Renal pelvis (tissue), 4 donors: ENCODE results near the gene ITPK1. TPM values are rescaled to one million over a fixed set of nuclear protein-coding genes. Genes with fewer than 3 reads are reported as not detected.
A peak's percentile ranks its signal among the peaks of the same experiment; 100 is the strongest.
"Not testable (repeated sequence)": the region's sequence is repeated elsewhere in the genome, so short reads cannot be mapped to it uniquely, and the experiment has no call there.

Experiments used
- DNase-seq: peaks from one replicate; pipeline ENCODE4 v3.0.0-alpha.2; 2013
- polyA plus RNA-seq, 3 donors: library from polyadenylated mRNA; unstranded; fragments of 120-200 nt; gene quantifications; one replicate each; pipeline ENCODE4 v1.2.1, GENCODE V29; 2013; ENCODE audit not compliant: insufficient read length in 3 of 3

Gene ITPK1
- polyA plus RNA-seq, 3 donors: 29.8 to 33.6 (median 33.2) TPM

DNA sequence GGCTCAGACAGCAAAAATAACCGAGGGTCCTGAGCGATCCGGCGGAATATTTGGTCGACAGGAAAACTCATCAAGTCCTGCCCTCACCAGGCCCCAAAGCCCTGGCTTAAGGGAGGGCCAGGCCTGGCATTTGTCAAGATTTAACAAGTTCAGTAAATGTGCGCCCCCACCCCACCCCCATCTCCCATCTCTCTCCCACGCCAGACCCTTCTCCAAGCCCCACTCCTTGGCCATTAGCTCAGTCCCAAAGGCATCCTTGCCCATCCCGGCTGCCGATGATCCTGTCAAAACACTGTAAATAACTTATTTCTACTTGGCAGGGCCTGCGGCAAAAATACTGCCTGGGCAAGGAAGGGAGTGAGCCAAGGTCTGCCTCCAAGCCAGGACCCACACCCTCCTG is 52.8 kb downstream of the ITPK1 start:
- DNase-seq: no peak

DNA sequence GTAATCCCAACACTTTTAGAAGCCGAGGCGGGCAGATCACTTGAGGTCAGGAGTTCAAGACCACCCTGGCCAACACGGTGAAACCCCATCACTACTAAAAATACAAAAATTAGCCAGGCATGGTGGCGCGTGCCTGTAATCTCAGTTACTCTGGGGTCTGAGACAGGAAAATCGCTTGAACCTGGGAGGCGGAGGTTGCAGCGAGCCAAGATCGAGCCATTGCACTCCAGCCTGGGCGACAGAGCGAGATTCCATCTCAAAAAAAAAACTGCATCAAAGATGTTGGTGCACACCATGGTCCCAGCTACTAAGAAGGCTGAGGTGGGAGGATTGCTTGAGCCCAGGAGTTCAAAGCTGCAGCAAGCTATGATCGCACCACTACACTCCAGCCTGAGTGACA is 53.7 kb downstream of the ITPK1 start:
- not testable (repeated sequence) for DNase-seq

DNA sequence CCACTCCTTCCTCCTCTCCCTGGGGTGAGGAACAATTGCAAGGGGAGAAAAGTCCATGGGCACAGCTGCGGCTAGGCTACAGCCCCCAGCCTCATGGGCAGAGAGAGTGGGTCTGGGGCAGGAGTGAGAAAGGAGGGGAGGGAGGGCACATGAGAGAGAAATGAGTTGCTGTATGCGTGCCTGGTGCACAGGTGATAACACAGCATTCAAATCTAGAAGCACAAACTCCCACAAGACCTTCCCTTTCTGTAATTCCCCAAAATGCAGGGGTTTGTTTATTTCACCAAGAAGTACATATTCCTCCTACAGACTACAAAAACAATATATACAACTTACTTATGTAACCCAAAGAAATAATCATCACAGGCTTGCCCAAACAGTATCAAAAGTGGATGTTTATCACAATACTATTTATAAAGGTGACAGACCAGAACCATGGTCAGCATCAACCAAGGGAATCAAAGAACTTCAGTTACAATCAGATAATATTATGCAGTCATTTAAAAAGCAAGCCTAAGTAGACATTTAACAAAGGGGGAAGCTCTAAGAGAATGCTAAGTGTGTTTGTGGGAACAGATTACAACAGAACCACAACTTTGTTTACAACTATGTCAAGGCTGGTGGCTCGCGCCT is 54.2 kb downstream of the ITPK1 start:
- DNase-seq: no peak

GRCh38 chr14:93060841-93061240 is 54.9 kb downstream of the ITPK1 start:
- DNase-seq: no peak

- no peak for DNase-seq
Observed at GRCh38 chr14:93059917-93060545, 55.7 kb downstream of the ITPK1 start.

GRCh38 chr14:93059260-93059659 is 56.5 kb downstream of the ITPK1 start:
- no peak for DNase-seq

DNA sequence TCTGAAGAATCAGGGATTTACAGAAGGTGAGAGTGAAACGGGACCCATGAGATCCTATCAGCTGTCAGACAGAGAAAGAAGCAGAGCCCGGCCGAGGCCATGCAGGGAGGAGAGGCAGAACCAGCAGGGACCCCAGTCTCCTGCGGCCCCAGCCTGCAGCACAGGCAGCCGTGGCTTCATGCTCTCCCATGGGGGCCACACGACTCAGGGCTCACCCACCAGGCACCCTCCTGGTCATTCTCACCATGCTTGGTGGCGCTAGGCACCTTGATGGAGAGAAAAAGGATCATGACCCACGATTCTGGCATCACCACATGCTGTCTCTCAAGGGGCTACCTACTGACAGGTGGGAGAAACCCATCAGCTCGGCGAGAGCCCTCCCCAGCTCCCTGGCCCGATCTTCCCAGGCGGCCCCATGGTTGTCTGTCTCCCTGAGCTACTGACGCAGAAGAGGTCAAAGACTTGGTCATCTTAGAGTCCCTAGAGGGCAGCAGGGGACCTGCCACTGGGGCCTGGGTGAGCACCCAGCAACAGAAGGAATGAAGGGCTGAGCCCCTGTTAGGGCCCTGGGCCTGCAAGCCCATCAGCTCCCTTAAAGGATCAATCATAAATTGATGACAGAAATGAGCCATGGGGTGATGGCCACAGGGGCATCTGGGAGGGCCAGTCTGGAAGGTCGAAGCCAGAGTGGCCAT is 58.0 kb downstream of the ITPK1 start:
- DNase-seq: no peak

DNA sequence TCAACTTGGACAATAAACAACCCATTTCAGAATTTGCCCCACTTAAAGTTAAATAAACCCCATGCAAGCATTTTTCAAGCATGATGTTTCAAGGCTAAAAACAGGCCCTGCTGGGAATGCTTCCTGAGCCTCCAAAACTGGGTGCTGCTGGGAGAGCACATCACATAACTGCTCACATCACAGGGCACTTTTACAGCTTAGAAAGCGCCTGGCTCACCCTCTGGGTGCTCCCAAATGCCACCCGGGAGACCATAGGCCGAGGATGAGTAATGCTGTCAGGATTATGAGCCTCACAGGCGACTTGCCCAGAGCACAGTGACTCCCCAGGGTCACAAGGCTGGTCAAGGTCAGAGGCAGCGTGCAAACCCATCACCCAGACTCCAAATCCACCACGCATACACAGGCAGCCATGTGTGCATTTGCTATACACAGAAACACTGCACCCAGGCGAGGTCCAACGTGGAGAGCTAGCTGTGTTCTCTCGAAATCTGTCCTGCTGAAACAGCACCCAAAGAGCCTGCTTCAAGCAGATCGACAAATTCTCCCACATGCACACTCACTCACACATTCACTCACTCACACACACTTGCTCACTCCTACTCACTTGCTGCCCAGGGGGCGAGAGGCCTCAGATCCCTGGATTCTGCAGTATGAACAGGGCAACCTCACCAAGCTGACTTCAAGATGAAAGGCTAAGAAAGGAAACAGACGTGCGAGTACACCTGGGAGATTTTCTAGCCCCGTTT is 58.7 kb downstream of the ITPK1 start:
- no peak for DNase-seq

DNA sequence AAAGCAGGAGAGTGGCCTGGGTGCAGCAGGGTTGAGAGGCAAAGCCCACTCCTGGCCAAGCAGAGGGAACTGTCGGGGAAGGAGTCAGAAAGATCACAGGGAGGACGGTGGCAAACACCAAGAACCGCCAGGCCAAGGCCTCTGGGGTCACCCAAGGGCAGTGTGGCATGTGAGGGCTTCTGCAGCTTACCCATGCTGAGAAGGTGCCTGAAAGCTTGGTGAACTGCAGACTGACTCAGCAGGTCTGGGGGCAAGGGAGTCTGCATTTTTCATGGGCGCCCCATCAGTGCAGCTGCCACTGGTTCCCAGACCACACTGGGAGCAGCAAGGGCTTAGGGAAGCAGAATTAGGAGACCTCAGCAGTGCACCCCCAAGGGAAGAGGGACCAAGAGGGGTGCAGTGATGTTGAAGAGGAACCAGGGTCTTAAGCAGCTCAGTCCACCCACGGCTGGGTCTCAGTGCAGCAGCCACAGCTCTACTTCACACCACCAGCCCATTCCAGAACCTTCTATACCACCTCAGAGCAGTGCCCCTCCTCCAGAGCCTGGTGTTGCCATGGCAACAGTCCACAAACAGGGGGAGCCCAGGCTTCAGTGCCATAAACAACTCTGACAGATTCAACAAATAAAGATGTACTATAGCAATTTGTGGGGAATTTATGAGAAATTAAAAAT is 59.4 kb downstream of the ITPK1 start:
- peak; percentile 40 for DNase-seq

DNA sequence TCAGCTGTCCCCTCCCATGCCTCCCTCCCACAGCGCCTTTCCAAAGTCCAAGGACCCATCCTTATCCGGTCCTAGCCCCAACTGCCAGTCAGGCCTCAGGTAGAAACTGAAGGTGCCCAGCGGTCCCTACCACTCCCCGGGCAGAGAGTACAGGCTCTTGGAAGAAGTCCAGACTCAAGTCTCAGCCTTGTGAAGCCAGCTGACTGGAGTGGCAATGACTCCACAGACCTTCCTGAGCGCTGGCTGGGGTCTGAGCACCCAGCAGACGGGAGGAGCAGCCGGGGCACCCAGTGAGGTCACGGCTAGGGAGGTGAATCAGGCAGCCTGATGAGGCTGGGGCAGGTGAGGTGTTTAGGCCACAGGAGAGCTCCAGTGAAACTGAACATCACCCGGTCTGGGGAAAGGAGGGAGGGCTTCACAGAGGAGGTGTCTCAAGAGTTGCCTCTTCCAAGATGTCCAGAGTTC is 60.0 kb downstream of the ITPK1 start:
- no peak for DNase-seq

DNA sequence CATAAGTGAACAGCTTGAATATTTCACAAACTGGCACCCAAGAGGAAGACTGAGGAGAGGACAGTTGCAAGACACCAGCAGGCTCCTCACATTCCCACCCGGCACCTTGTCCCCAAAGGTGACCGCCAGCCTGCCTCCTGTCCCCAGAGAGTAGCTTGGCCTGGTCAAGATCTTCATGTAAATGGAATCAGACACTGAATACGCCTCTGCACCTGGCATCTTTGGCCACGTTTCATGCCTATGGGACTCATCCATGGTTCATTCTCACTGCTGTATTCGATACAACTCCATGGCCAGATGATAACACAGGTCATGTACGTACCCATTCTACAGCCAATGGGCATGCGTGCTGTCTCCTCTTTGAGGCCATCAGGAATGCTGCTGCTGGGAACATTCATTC is 60.8 kb downstream of the ITPK1 start:
- no peak for DNase-seq

GRCh38 chr14:93054006-93054405 is 61.7 kb downstream of the ITPK1 start:
- DNase-seq: no peak

DNA sequence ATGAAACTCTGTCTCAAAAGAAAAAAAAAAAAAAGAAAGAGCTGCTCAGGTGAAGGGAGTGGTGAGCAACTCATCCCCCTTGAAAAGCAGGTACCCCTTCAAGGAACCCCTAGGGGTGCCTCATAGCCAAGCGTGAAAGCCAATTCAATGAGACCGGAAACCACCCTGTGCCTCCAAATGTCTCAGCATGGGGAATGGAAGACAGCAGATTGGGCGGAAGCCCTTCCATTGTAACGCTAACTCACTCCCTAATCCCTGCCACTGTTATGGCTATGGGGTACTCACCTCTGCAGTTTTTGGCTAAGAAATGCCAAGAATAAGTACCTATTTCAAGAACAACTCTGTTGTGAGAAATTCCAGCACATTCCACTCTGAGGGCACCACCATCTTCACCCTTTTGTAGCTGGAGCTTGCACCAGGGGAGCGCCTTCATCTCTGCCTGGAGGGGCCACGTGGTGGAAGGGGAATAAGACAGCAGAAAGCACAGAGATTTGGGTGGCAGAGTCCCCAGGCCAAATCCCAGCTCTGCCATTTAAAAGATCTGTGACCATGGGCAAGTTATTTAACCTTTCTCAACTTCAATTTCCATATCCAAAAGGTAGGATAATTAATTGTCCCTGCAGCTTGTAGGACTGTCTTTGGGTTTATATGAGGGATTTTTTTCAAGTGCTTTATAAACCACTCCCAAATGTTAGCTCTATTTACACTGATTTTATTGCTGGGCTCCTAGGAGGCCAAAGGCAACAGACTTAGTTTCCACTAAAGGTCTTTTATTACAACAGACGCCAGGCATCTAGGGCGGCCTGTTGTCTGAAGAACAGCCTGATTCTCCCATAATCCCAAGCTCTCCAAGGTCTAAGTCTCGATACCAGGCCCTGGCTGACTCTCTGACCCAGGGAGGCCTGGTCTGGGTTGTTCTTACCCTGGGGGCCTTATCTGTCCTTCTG is 63.9 kb downstream of the ITPK1 start:
- no peak for DNase-seq

GRCh38 chr14:93050761-93051160 is 65.0 kb downstream of the ITPK1 start:
- DNase-seq: no peak

- peak; percentile 59 for DNase-seq
Observed at GRCh38 chr14:93049867-93050331, 65.8 kb downstream of the ITPK1 start.

GRCh38 chr14:93049315-93049714 is 66.4 kb downstream of the ITPK1 start:
- no peak for DNase-seq

- no peak for DNase-seq
Observed at GRCh38 chr14:93048843-93049242, 66.9 kb downstream of the ITPK1 start.

DNA sequence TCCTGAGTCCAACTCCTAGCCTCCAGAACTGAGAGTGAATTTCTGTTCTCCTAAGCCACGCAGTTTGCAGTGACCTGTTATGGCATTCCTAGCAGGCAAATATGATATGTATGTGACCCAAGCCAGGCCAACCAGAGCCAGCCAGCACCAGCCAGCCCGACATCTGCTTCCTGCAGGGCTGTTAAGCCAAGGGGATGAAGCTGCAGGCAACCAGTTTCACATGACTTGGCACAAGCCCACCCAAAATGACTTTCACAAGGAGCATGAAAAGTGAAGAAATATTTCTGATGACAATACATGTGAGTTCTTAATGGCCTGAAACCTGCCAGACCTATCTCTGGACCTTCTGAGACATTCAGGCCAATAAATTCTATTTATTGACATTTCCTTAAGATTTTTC is 68.1 kb downstream of the ITPK1 start:
- DNase-seq: no peak

DNA sequence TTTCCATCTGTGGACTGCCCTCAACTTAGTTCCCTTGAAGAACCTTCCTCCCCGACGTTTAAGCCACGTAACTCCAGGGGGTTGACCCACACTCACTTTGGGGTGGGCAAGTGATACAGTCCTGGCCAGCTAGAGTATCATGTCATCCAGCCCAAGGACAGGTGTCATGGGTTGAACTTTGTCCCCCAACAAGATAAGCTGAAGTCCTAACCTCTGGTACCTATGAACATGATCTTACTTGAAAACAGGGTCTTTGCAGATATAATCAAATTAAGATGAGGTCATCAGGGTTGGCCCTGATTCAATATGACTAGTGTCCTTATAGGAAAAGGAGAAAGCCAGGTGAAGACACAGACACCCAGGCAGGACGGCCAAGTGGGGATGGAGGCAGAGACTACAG is 68.6 kb downstream of the ITPK1 start:
- no peak for DNase-seq

DNA sequence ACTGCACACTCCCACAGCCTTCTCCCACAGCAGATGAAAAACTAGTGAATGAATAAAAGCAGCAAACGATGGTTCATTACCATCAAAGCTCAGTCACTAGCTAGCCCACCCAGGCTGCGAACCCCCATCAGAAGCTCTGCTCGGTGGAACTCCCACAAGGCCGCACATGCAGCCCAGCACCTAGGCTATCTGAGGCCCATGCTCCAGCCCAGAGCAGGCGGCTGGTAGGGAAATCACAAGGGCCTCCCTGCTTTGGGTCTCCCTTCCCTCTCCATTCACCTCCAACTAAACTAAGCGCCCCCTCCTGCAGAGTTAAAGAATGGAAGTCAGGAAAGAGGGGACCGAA is 69.0 kb downstream of the ITPK1 start:
- DNase-seq: no peak
